HEK293 (cell line): ENCODE data around the gene C3.

Experiments used
- GLI2 ChIP-seq: fragments of 450-650 bp; formaldehyde crosslinking; IDR thresholded peaks from 2 replicates; pipeline ENCODE4; 2017; ENCODE audit warnings: missing biosample characterization, missing genetic modification characterization, low read depth, borderline replicate concordance
- GLIS1 ChIP-seq: fragments of 450-650 bp; formaldehyde crosslinking; IDR thresholded peaks from 2 replicates; pipeline ENCODE4 v1.5.1; 2016; ENCODE audit warnings: missing biosample characterization, missing genetic modification characterization
- PRDM6 ChIP-seq: fragments of 450-650 bp; formaldehyde crosslinking; IDR thresholded peaks from 2 replicates; pipeline ENCODE4 v1.5.1; 2017; ENCODE audit warnings: missing biosample characterization, missing genetic modification characterization
- SP3 ChIP-seq: fragments of 450-650 bp; formaldehyde crosslinking; IDR thresholded peaks from 2 replicates; pipeline ENCODE4 v1.5.1; 2016; ENCODE audit warnings: missing biosample characterization, missing genetic modification characterization
- ZBTB17 ChIP-seq: fragments of 450-650 bp; formaldehyde crosslinking; IDR thresholded peaks from 2 replicates; pipeline ENCODE4 v1.5.1; 2016; ENCODE audit warnings: missing biosample characterization, missing genetic modification characterization
- ZBTB20 ChIP-seq: fragments of 450-650 bp; formaldehyde crosslinking; IDR thresholded peaks from 2 replicates; pipeline ENCODE4 v1.5.1; 2016; ENCODE audit warnings: missing biosample characterization, missing genetic modification characterization
- ZFP69B ChIP-seq: fragments of 450-650 bp; formaldehyde crosslinking; IDR thresholded peaks from 2 replicates; pipeline ENCODE4 v1.5.1; 2016; ENCODE audit warnings: missing biosample characterization, missing genetic modification characterization
- ZNF155 ChIP-seq: fragments of 450-650 bp; formaldehyde crosslinking; IDR thresholded peaks from 2 replicates; pipeline ENCODE4 v1.5.1; 2016; ENCODE audit warnings: missing biosample characterization, missing genetic modification characterization
- ZNF184 ChIP-seq: fragments of 450-650 bp; IDR thresholded peaks from 2 replicates; pipeline ENCODE4 v1.5.1; 2018; ENCODE audit warnings: missing biosample characterization, mild to moderate bottlenecking, missing genetic modification characterization
- ZNF202 ChIP-seq: fragments of 450-650 bp; formaldehyde crosslinking; IDR thresholded peaks from 2 replicates; pipeline ENCODE4 v1.5.1; 2016; ENCODE audit warnings: missing biosample characterization, missing genetic modification characterization, borderline replicate concordance
- ZNF223 ChIP-seq: fragments of 450-650 bp; formaldehyde crosslinking; IDR thresholded peaks from 2 replicates; pipeline ENCODE4 v1.5.1; 2016; ENCODE audit warnings: missing biosample characterization, missing genetic modification characterization
- ZNF391 ChIP-seq: fragments of 450-650 bp; formaldehyde crosslinking; IDR thresholded peaks from 2 replicates; pipeline ENCODE4 v1.5.1; 2016; ENCODE audit warnings: low read depth, missing biosample characterization, missing genetic modification characterization, borderline replicate concordance
- ZNF560 ChIP-seq: fragments of 450-650 bp; formaldehyde crosslinking; IDR thresholded peaks from 2 replicates; pipeline ENCODE4 v1.5.1; 2017; ENCODE audit warnings: missing biosample characterization, missing genetic modification characterization, borderline replicate concordance
- ZNF596 ChIP-seq: fragments of 450-650 bp; IDR thresholded peaks from 2 replicates; pipeline ENCODE4 v1.5.0; 2018; ENCODE audit warnings: missing biosample characterization, mild to moderate bottlenecking, missing genetic modification characterization, moderate library complexity
- ZNF768 ChIP-seq: fragments of 450-650 bp; formaldehyde crosslinking; IDR thresholded peaks from 2 replicates; pipeline ENCODE4 v1.5.1; 2018; ENCODE audit warnings: missing biosample characterization, mild to moderate bottlenecking, missing genetic modification characterization
- ZXDB ChIP-seq: fragments of 450-650 bp; formaldehyde crosslinking; IDR thresholded peaks from 2 replicates; pipeline ENCODE4 v1.5.1; 2016; ENCODE audit warnings: missing biosample characterization, missing genetic modification characterization
- TF ChIP-seq, protein P1 (sequence below): fragments of 450-650 bp; formaldehyde crosslinking; IDR thresholded peaks from 2 replicates; pipeline ENCODE4 v1.5.1; 2016; ENCODE audit warnings: missing biosample characterization, missing genetic modification characterization
- TF ChIP-seq, protein P2 (sequence below): fragments of 450-650 bp; formaldehyde crosslinking; IDR thresholded peaks from 2 replicates; pipeline ENCODE4 v1.5.1; 2016; ENCODE audit warnings: missing biosample characterization, missing genetic modification characterization, borderline replicate concordance
- TF ChIP-seq, protein P3 (sequence below): fragments of 450-650 bp; formaldehyde crosslinking; IDR thresholded peaks from 2 replicates; pipeline ENCODE4 v1.5.1; 2016; ENCODE audit warnings: missing biosample characterization, missing genetic modification characterization
- TF ChIP-seq, protein P4 (sequence below): fragments of 450-650 bp; formaldehyde crosslinking; IDR thresholded peaks from 2 replicates; pipeline ENCODE4 v1.5.1; 2016; ENCODE audit warnings: missing biosample characterization, missing genetic modification characterization

The C3 gene

GRCh38 chr19:6743714-6744380 lies 23.4 kb upstream of the C3 start (continued):
- no peak for TF ChIP-seq ZNF596
- TF ChIP-seq ZNF184 (tag by site-specific recombination), result 0 out of 2 replicates have a peak, but pooled peaks have one; percentile 44
- no peak for TF ChIP-seq ZNF560 (tag by site-specific recombination)
- no peak for TF ChIP-seq ZNF768 (tag by site-specific recombination)
- TF ChIP-seq, protein P1, sequence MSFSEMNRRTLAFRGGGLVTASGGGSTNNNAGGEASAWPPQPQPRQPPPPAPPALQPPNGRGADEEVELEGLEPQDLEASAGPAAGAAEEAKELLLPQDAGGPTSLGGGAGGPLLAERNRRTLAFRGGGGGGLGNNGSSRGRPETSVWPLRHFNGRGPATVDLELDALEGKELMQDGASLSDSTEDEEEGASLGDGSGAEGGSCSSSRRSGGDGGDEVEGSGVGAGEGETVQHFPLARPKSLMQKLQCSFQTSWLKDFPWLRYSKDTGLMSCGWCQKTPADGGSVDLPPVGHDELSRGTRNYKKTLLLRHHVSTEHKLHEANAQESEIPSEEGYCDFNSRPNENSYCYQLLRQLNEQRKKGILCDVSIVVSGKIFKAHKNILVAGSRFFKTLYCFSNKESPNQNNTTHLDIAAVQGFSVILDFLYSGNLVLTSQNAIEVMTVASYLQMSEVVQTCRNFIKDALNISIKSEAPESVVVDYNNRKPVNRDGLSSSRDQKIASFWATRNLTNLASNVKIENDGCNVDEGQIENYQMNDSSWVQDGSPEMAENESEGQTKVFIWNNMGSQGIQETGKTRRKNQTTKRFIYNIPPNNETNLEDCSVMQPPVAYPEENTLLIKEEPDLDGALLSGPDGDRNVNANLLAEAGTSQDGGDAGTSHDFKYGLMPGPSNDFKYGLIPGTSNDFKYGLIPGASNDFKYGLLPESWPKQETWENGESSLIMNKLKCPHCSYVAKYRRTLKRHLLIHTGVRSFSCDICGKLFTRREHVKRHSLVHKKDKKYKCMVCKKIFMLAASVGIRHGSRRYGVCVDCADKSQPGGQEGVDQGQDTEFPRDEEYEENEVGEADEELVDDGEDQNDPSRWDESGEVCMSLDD (tag by site-specific recombination), result peak; percentile 11; the same call in 1 of the 2 replicates
- TF ChIP-seq ZNF391 (tag by site-specific recombination), result 0 out of 2 replicates have a peak, but pooled peaks have one; percentile 20
- 0 out of 2 replicates have a peak, but pooled peaks have one; percentile 23 for TF ChIP-seq PRDM6
- TF ChIP-seq GLI2, result no peak
- TF ChIP-seq ZNF155 (tag by site-specific recombination), result no peak
- TF ChIP-seq, protein P2, sequence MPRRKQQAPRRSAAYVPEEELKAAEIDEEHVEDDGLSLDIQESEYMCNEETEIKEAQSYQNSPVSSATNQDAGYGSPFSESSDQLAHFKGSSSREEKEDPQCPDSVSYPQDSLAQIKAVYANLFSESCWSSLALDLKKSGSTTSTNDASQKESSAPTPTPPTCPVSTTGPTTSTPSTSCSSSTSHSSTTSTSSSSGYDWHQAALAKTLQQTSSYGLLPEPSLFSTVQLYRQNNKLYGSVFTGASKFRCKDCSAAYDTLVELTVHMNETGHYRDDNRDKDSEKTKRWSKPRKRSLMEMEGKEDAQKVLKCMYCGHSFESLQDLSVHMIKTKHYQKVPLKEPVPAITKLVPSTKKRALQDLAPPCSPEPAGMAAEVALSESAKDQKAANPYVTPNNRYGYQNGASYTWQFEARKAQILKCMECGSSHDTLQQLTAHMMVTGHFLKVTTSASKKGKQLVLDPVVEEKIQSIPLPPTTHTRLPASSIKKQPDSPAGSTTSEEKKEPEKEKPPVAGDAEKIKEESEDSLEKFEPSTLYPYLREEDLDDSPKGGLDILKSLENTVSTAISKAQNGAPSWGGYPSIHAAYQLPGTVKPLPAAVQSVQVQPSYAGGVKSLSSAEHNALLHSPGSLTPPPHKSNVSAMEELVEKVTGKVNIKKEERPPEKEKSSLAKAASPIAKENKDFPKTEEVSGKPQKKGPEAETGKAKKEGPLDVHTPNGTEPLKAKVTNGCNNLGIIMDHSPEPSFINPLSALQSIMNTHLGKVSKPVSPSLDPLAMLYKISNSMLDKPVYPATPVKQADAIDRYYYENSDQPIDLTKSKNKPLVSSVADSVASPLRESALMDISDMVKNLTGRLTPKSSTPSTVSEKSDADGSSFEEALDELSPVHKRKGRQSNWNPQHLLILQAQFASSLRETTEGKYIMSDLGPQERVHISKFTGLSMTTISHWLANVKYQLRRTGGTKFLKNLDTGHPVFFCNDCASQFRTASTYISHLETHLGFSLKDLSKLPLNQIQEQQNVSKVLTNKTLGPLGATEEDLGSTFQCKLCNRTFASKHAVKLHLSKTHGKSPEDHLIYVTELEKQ (tag by site-specific recombination), result no peak
- no peak for TF ChIP-seq ZFP69B (tag by site-specific recombination)
- TF ChIP-seq, protein P3, sequence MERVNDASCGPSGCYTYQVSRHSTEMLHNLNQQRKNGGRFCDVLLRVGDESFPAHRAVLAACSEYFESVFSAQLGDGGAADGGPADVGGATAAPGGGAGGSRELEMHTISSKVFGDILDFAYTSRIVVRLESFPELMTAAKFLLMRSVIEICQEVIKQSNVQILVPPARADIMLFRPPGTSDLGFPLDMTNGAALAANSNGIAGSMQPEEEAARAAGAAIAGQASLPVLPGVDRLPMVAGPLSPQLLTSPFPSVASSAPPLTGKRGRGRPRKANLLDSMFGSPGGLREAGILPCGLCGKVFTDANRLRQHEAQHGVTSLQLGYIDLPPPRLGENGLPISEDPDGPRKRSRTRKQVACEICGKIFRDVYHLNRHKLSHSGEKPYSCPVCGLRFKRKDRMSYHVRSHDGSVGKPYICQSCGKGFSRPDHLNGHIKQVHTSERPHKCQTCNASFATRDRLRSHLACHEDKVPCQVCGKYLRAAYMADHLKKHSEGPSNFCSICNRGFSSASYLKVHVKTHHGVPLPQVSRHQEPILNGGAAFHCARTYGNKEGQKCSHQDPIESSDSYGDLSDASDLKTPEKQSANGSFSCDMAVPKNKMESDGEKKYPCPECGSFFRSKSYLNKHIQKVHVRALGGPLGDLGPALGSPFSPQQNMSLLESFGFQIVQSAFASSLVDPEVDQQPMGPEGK (tag by site-specific recombination), result peak; percentile 19; the same call in 1 of the 2 replicates
- peak; percentile 52; the same call in 1 of the 2 replicates for TF ChIP-seq ZXDB (tag by site-specific recombination)
- TF ChIP-seq, protein P4, sequence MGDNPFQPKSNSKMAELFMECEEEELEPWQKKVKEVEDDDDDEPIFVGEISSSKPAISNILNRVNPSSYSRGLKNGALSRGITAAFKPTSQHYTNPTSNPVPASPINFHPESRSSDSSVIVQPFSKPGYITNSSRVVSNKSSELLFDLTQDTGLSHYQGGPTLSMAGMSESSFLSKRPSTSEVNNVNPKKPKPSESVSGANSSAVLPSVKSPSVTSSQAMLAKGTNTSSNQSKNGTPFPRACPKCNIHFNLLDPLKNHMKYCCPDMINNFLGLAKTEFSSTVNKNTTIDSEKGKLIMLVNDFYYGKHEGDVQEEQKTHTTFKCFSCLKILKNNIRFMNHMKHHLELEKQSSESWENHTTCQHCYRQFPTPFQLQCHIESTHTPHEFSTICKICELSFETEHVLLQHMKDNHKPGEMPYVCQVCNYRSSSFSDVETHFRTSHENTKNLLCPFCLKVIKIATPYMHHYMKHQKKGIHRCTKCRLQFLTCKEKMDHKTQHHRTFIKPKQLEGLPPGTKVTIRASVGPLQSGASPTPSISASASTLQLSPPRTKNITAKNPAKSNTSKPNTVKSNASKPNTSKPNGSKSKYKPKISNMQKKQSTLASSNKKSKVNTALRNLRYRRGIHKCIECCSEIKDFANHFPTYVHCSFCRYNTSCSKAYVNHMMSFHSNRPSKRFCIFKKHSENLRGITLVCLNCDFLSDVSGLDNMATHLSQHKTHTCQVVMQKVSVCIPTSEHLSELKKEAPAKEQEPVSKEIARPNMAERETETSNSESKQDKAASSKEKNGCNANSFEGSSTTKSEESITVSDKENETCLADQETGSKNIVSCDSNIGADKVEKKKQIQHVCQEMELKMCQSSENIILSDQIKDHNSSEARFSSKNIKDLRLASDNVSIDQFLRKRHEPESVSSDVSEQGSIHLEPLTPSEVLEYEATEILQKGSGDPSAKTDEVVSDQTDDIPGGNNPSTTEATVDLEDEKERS (tag by site-specific recombination), result no peak
- peak; percentile 64 for TF ChIP-seq GLIS1
- no peak for TF ChIP-seq ZNF223 (tag by site-specific recombination)
- TF ChIP-seq ZBTB20 (tag by site-specific recombination), result peak; percentile 83
- TF ChIP-seq ZBTB17 (tag by site-specific recombination), result peak; percentile 85
- TF ChIP-seq ZNF202 (tag by site-specific recombination), result no peak
- peak; percentile 26; the same call in 1 of the 2 replicates for TF ChIP-seq SP3
